Gastroesophageal sphincter (tissue), 3 donors: Measurements from ENCODE around the gene VAV2.

Experiments
- CTCF ChIP-seq, 4 experiments: fragments of 200-600 bp in 2 of 4; fragments of 450-650 bp in 2 of 4; sonication (generic) in 1 of 4; IDR thresholded peaks; one replicate each; pipeline ENCODE4 v1.5.1; 2017 to 2019; ENCODE audit warnings: antibody characterized with exemption in 4 of 4, mild to moderate bottlenecking in 2 of 4, moderate library complexity in 2 of 4
- EP300 ChIP-seq: sonication (generic); formaldehyde crosslinking; IDR thresholded peaks from one replicate; pipeline ENCODE4 v1.6.1; 2017; ENCODE audit warnings: antibody characterized with exemption, mild to moderate bottlenecking
- POLR2A ChIP-seq, 2 donors: fragments of 450-650 bp; IDR thresholded peaks; one replicate each; pipeline ENCODE4 v1.6.1; 2017; ENCODE audit warnings: antibody characterized with exemption in 2 of 2, mild to moderate bottlenecking in 2 of 2, moderate library complexity in 1 of 2
- POLR2AphosphoS5 ChIP-seq: sonication (generic); formaldehyde crosslinking; IDR thresholded peaks from one replicate; pipeline ENCODE4 v1.6.1; 2017; ENCODE audit warnings: antibody characterized with exemption

DNA sequence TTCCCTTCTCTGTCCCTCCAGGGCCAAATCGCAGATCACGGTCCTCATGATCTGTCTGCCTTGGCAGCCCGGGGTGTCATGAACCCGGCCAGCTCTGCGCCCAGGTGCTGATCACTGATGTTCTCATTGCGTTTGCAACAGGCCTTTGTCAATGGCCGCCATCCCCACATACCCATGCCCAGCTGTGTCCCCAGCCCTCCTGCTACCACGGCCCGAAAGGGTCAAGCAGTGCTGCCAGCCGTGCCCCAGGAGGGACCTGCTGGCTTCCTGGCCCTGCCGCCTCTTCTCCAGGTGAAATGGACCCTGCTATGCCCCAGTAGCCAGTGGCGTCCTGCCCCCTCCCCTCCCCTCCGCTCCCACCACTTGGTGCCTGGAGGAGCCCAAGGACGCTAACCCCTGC is 12.8 kb upstream of the VAV2 start:
- TF ChIP-seq CTCF (IDR thresholded peaks at IDR 0.05) (no peak), POLR2AphosphoS5 (no peak), POLR2A (IDR thresholded peaks at IDR 0.05) (no peak), EP300 (no peak)
